GM21526 (cell line): ENCODE data around the gene GID8.

Experiments
- ATAC-seq: cut with Tn5 transposase; IDR thresholded peaks from one replicate; pipeline ENCODE4 v1.9.1; 2021; ENCODE audit warnings: moderate library complexity; ENCODE audit not compliant: unreplicated experiment, low FRiP score

GID8 gene

DNA sequence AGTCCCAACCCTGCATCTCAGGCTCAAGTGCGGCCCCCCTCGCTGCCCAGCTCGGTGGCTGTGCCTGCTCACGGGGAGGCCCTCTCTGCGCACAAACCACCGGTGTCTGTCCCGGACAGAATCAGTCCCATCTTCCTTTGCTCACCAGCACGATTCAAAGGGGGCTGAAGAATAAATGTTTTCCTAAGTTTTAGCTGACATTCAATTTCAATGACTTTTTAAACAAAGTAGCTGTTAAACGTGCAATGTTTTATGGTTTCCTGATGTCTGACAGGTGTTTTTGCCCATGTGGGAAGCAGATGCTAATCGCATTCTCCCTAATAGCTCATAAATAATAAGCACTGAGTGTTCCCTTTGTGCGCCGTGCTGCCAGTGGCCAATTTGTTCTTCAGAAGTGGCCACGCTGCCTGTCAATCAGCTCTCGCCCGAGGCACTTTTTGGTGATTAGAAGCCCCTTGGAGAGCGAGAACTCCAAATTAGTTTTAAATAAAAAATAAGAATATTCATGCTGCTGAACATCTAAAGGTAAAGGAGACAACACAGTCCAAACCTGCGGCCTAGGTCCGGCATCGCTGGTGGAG lies 42.5 kb downstream of the GID8 start:
- no peak for ATAC-seq

GRCh38 chr20:62980970-62981369 lies 43.0 kb downstream of the GID8 start:
- no peak for ATAC-seq

- ATAC-seq = no peak
Measured at GRCh38 chr20:62982124-62983075, 44.5 kb downstream of the GID8 start.

DNA sequence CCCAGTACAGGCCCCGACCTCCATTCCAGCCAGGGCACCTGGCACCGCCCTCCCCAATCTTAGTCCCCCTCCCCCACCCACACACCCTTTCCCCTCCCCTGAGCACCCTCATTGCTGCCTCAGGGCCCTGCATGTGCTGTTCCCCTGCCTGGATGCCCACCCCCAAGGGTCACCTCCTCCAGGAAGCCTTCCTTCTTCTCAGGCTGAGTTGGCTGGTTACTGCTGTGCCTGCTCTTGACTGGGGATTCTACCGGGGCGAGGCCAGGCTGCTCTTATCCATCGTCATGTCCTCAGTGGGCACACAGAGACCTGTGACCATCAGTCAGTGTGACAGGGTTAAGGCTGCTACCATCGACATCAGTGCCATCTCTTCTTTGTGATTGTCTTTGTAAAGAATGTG lies 45.3 kb downstream of the GID8 start:
- no peak for ATAC-seq

- no peak for ATAC-seq
Measured at GRCh38 chr20:62984666-62985443, 46.9 kb downstream of the GID8 start.

- no peak for ATAC-seq
Measured at GRCh38 chr20:62985444-62985778, 47.5 kb downstream of the GID8 start.

GRCh38 chr20:62986257-62986800 lies 48.4 kb downstream of the GID8 start:
- ATAC-seq = no peak

DNA sequence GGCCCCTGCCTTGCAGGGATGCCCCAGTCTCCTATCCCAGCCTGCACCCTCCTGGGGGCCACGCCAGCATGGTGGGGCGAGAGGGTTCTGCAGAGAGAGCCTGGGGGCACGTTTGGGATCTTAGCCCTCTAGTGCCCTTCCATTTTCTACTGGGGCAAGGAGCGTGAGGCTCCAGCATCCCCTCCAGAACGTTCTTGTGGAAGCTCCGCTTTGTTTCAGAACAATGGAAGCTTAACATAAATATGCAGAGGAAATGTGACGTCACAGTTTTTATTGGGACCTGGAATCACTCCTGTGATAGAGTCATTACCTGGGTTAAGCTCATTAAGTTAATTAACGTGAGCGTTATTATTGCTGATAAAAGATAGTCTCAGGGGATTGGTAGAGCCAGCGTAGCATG lies 49.2 kb downstream of the GID8 start:
- ATAC-seq = no peak

DNA sequence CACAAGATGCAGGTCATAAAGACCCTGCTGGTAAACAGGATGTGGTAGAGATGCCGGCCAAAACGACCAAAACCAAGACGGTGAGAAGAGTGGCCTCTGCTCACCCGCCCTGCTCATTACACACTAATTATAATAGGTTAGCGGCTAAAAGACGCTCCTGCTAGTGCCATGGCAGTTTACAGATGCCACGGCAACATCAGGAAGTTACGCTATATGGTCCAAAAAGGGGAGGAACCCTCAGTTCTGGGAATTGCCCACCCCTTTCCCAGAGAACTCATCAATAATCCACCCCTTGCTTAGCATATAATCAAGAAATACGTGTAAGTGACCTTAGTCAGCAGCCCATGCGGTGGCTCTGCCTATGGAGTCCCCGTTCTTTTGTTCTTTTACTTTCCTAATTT lies 51.3 kb downstream of the GID8 start:
- no peak for ATAC-seq

DNA sequence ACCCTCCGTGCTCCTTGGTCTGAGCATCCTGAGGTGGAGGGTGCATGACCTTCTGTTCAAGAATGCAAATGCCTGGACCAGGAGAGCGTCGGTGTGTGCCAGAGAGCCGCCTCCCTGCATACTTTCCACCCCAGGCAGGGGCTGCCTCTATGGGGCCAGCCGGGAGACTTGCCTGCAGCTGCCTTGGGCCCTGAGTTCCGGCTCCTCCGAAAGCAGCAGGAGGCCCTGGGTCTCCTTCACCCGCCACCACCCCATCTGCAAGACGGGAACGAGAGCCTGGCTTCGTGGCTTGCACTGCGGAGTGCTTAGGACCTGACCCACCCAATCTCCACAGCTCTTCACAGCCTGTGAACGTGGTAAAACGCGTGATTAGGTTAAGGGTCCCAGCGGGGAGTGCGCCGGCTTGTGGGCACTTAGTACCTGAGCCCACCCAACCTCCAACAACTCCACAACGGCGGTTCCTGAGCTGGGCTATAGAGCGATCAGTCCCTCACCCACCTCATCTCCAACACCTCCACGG lies 52.4 kb downstream of the GID8 start:
- no peak for ATAC-seq

- no peak for ATAC-seq
Measured at GRCh38 chr20:62991196-62991807, 53.4 kb downstream of the GID8 start.

DNA sequence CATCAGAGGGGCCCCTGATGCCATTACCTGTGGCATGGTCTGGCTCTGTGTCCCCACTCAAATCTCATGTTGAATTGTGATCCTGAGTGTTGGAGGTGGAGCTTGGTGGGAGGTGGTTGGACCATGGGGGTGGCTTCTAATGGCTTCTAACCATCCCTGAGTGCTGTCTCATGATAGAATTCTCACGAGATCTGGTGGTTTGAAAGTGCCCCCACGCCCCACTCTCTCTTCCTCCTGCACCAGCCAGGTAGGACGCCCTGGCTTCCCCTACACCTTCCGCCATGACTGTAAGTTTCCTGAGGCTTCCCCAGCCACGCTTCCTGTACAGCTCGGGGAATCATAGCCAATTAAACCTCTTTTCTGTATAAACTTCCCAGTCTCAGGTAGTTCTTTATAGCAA lies 53.9 kb downstream of the GID8 start:
- no peak for ATAC-seq

DNA sequence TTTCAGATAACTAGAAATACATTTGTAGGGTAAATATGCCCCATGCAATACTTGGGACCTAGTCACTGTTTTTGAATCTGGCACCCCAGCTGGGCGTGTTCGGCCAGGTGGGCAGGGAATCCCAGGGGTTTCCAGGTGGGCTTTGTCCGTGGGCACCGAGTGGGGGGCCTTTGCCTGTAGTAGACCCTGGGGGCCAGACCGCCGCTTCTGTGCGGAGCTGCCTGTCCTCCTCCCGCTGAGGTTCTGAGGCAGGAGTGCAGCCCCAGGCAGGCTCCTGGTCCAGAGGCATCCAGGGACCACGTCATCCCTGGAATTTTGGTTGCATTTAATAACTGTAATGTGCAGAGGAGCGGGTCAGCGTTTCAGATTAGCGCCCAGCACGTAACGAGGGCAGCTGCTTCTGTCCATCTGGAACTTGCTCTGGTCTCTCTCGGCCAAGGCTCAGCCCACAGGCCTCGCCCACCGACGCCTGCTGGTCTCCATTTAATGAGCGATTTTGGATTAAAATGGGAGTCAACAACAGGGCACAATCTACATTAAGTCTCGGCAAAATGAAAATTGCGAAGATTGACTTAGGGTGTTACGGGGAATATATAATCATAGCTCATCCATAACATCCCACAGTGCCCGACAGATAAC lies 56.0 kb downstream of the GID8 start:
- no peak for ATAC-seq

DNA sequence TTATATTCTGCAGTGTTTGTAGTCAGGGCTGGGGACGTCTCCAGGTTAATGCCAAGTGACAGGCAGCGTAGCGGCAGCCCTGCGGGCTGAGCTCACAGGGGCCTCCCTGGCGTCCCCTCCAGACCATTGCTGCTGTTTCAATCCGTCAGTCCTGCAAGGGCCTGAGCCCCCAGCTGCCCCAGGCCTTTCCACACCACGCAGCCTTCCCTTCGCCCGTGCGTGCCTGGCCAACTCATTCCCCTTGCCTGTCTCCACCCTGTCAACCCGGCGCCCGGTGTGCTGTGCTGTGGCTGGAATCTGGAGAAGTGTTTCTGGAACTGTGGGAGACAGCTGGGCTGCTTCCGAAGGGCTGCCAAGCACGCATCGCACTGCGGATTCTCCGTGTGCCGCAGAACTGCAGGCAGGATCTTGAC lies 56.9 kb downstream of the GID8 start:
- no peak for ATAC-seq

GRCh38 chr20:62995481-62995880 lies 57.5 kb downstream of the GID8 start:
- ATAC-seq = no peak

DNA sequence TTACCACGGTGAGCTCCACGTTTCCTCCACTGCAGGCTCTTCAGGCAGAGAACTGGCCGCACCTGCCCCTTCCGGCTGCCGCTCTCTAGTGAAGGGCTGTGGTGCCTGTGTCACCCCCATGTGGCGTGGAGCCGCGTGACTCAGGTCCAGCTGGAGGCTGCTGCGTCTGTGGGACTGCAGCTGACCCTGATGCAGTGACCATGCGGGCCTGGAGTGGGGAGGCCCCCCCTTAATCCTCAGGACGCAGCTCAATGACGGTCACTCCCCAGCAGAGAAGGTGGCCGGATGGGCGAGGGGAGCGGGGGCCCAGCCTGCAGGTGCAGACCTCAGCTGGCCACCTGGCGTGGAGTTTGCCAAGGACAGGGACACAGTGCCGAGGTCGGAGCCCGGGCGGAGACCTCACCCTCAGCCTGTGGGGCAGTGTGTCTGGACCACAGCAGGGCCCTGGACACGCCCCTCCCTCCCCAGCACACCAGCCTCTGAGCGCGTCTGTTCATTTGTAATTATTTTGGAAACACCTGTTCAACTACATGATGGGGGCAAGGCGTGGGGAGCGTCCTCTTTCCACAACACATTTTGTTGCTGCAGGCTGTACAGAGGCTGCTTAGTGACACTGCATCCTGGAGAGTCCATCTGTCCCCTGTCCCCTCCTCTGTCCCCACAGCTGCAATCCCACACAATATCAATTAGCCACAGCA lies 58.1 kb downstream of the GID8 start:
- no peak for ATAC-seq

- no peak for ATAC-seq
Measured at GRCh38 chr20:62996596-62996982, 58.6 kb downstream of the GID8 start.

- ATAC-seq = no peak
Measured at GRCh38 chr20:62997417-62998035, 59.6 kb downstream of the GID8 start.
